NCI-H524 treated with DMSO at 0.1 percent for 48 hours (cell line): ENCODE data around the gene FOXD4L4.
"Not testable (repeated sequence)": the region's sequence is repeated elsewhere in the genome, so short reads cannot be mapped to it uniquely, and the experiment has no call there.

ENCODE experiments used
- DNase-seq: peaks from one replicate; lab custom pipeline; 2025; lab: John Stamatoyannopoulos, UW

The FOXD4L4 gene

DNA sequence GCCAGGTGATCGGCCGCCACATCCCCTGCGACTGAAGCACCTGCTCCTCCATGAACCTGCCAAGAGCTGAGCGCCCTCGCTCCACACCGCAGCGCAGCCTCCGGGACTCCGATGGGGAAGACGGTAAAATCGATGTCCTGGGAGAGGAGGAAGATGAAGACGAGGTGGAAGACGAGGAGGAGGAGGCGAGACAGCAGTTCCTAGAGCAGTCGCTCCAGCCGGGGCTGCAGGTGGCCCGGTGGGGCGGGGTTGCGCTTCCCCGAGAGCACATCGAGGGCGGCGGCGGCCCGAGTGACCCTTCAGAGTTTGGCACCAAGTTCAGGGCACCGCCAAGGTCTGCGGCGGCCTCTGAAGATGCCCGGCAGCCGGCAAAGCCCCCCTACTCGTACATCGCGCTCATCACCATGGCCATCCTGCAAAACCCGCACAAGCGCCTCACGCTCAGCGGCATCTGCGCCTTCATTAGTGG, at the start of gene FOXD4L4:
Gene FOXD4L4, plus strand, starts transcription at position 51 of the 469 bp plus-strand sequence. Its CDS starts 0 bp downstream, at position 51.
- DNase-seq, result not testable (repeated sequence)

DNA sequence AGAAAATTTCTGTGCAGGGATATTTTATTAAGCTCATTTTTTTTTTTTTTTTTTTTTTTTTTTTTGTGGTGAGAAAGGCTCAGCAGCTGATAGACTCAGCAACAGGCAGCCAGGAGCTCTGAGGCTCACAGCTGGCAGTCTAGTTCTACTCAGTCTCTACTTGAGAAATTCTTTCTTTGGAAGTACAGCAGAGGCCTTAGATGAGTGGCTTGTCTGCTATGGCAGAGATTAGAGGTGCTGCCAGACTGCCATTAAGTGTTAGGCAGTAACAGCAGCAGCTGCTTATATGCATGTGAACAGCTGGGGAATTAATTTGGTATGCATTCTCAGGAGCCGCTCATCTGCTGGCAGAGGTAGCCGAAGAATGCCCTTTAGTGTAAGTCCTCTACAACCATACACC, 33.4 kb upstream of the FOXD4L4 start:
- DNase-seq, result not testable (repeated sequence)

DNA sequence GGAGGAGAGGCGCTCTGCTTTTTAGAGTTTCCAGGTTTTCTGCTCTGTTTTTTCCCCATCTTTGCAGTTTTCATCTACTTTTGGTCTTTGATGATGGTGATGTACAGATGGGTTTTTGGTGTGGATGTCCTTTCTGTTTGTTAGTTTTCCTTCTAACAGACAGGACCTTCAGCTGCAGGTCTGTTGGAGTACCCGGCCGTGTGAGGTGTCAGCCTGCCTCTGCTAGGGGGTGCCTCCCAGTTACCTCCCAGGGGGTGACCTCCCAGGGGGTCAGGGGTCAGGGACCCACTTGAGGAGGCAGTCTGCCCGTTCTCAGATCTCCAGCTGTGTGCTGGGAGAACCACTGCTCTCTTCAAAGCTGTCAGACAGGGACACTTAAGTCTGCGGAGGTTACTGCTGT, 22.5 kb upstream of the FOXD4L4 start:
- not testable (repeated sequence) for DNase-seq

DNA sequence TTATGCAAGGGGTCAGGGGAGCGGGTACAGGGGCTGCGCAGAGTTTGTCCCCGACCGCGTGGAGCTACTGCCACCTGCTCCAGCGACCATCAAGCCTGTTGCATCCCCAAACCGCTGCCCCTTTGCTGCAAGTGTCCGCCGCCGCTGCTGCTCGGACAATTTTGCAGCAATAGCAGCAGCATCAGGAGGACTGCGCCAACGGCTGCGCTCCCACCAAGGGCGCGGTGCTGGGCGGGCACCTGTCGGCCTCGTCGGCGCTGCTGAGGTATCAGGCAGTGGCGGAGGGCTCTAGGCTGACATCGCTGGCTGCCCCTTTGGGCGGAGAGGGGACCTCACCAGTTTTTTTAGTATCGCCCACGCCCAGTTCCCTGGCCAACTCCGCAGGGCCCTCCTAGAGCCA, 1.2 kb downstream of the FOXD4L4 start:
- not testable (repeated sequence) for DNase-seq
